GM19438 (cell line): ENCODE measurements around the gene KRTAP10-5.
"Not testable (repeated sequence)": the region's sequence is repeated elsewhere in the genome, so short reads cannot be mapped to it uniquely, and the experiment has no call there.

Source experiments
- ATAC-seq: cut with Tn5 transposase; IDR thresholded peaks from one replicate; pipeline ENCODE4 v1.9.1; 2021; ENCODE audit warnings: low read depth; ENCODE audit not compliant: unreplicated experiment

KRTAP10-5 gene

GRCh38 chr21:44611551-44611950 is 31.1 kb upstream of the KRTAP10-5 start:
- no peak for ATAC-seq

DNA sequence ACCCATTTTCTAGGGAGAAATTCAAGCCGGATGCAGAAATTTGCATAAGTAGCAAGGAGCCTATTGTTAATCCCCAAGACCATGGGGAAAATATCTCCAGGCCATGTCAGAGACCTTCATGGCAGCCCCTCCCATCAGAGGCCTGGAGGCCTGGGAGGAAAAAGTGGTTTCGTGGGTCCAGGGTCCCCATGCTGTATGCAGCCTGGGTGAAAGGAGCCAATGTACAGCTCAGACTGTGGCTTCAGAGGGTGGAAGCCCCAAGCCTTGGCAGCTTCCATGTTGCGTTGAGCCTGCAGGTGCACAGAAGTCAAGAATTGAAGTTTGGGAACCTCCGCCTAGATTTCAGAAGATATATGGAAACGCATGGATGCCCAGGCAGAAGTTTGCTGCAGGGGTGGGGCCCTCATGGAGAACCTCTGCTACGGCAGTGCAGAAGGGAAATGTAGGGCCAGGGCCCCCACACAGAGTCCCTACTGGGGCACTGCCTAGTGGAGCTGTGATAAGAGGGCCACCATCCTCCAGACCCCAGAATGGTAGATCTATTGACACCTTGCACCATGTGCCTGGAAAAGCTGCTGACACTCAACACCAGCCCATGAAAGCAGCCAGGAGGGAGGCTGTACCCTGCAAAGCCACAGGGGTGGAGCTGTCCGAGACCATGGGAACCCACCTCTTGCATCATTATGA is 29.9 kb upstream of the KRTAP10-5 start:
- ATAC-seq, result not testable (repeated sequence)

GRCh38 chr21:44609193-44609592 is 28.8 kb upstream of the KRTAP10-5 start:
- no peak for ATAC-seq

- no peak for ATAC-seq
Observed at GRCh38 chr21:44606495-44606894, 26.1 kb upstream of the KRTAP10-5 start.

DNA sequence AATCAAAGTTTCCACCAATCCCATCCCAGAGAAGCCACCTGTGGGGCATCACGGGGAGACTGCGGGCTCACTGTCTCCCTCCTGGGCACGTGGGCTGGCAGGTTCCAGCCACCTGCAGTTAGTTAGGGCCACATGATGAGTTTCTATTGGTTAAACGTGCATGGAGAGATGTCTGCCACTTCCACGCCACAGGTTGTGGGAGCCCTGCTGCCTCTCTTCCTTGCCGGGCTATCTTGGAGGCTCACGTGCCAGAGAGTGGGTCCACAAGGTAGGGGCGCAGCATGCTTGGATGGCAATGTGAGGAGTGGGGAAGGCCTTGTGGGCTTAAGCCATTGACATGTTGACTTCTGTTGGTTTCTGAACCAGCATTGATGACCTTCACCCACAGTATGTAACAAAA is 23.5 kb upstream of the KRTAP10-5 start:
- no peak for ATAC-seq

GRCh38 chr21:44603109-44603875 is 22.9 kb upstream of the KRTAP10-5 start:
- ATAC-seq, result no peak

- ATAC-seq, result no peak
Observed at GRCh38 chr21:44602463-44602850, 22.1 kb upstream of the KRTAP10-5 start.

DNA sequence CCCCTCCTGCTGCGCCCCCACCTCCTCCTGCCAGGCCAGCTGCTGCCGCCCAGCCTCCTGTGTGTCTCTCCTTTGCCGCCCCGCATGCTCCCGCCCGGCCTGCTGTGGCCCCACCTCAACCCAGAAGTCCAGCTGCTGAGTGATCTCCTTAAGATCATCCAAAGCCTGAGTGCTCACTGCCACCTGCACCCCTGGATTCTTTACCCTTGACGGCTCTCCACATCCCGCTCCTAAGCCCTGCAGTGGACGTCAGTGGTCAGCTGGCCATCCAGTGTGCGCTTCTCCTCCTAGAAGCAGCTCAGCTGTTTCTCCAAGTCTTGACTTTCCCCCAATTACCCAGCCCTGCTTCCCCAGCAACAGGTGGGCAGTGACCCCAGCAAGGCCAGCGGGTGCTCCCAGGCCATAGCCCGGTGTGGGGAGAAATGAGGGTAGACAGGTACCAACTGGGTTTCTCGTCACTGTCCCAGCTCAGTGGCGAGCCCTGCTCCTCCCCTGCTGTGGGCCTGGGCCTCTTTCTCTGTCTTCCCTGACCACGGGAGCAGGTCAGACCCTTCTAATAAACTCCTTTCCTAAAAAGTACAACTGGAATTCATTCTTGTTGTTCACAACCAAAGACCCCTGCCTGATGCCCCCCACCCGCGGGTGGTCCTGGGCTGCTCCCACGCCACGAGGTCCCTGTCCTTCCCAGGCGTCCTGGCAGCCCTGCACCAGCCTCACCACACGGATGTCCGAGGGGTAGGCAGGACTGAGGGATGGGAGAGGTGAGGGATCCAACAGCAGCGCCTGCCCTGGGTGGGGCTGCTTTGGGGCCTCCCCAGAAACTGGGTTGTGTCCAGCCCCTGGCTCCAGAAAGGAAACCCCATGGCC is 21.4 kb upstream of the KRTAP10-5 start:
- ATAC-seq, result no peak

- not testable (repeated sequence) for ATAC-seq
Observed at GRCh38 chr21:44601091-44601490, 20.7 kb upstream of the KRTAP10-5 start.

GRCh38 chr21:44600118-44600978 is 19.9 kb upstream of the KRTAP10-5 start, which contains the start of gene KRTAP10-7:
TSS of gene KRTAP10-7 (plus strand) at chr21:44600597. CDS start at chr21:44600622, 25 bp downstream.
- not testable (repeated sequence) for ATAC-seq

GRCh38 chr21:44599264-44600029 is 19.0 kb upstream of the KRTAP10-5 start:
- no peak for ATAC-seq

- no peak for ATAC-seq
Observed at GRCh38 chr21:44598061-44598460, 17.7 kb upstream of the KRTAP10-5 start.

- ATAC-seq, result no peak
Observed at GRCh38 chr21:44596068-44596725, 15.8 kb upstream of the KRTAP10-5 start.

DNA sequence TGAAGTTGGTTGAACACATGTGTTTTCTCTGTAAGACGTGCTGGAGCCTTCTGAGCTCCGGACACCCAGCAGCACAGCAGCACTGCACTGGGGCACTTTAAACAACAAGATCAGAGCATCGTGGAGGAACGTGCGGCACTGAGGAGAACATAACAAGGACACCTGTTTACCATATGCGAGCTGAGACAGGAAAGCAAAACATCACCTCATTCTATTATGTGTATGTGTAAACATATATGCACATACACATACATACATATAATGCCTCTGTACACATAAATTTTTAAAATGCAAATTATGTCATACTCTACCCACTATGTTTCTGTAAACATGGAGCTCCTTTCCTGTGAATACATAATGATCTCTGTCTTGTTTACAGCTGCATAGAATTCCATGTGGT is 15.1 kb upstream of the KRTAP10-5 start:
- ATAC-seq, result no peak

DNA sequence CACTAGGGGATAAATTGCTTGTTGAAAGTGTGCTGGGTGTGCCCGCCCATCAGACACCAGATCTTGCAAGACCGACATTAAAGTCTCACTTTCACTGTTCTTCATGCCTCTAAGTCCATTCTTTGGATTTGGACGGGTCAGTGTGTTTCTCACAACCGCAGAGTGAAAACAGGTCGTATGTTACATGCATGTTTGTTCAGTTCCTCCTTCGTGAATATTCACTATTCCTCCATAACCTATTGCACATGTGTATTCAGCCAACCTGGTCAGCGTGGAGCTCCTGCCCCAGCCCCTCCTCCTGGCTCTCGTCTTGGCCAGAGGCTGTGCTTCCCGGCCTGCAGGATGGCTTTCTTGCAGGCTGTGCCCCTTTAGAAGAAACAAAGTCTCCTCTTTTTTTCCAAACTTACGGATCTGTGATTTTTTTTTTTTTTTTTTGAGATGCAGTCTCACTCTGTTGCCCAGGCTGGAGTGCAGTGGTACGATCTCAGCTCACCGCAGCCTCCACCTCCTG is 14.1 kb upstream of the KRTAP10-5 start:
- no peak for ATAC-seq

DNA sequence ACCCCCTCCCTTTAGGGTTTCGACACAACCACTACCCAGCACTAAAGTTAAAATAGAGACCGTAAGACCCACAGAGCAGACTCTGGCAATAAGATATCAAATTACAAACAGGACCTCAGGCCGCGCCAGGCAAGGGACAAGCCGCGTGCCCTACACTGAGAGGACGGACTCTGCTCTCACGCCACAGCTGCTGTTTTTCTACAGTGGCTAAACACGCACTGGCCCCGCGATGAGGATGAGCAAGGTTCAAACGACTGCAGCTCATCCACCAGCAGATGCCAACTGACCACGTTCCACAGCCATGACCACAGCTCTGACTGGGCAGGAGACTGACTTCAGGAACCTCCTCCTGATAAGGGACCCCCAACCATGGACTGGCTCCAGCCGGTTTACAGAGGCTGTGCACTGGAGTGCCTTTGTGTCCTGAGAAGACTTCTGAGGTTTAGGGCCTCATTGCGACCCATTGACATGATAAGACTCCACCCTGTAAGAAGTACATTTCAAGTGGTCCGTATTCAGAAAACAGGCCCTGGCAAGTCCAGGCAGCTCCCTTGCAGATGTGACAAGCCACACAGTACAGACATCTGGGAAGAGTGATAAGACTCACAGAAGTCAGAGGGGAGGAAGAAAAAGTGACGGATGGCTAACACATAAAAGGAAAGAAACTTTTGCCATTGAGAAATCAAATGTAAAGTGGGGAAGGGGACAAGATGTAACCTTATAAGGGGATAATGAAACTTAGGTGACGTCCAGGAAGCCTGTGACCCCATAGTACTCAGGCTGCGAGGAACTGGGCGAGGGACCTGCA is 13.4 kb upstream of the KRTAP10-5 start:
- no peak for ATAC-seq

- no peak for ATAC-seq
Observed at GRCh38 chr21:44592446-44593311, 12.3 kb upstream of the KRTAP10-5 start, which contains the start of gene KRTAP10-6. TSS of gene KRTAP10-6 (minus strand) at chr21:44592505. CDS start at chr21:44592484, 21 bp downstream.
